DMS53 (cell line): ENCODE data around the gene UNC13C.
"Not testable (repeated sequence)": the region's sequence is repeated elsewhere in the genome, so short reads cannot be mapped to it uniquely, and the experiment has no call there.

Experiments
- DNase-seq: peaks from one replicate; lab custom pipeline; 2025; lab: John Stamatoyannopoulos, UW

The UNC13C gene

DNA sequence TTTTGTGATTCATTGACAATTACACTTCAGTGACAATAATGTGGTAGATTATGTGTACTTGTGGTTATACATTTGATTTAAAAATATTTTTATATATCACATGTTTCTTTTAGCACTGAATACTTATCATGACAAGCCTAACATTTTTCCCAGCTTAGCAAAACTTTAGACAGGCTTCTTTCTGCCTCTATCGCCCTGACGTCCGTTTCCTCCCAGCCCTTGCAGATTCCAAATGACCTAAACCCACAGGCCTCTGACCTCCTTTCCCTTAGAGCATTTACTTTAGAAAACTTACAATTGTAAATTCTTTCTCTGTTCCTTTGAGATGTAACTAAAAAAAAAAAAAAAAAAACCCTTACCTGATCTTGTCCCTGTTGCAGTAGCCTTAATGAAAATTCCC, 326.1 kb downstream of the UNC13C start:
- DNase-seq = no peak

DNA sequence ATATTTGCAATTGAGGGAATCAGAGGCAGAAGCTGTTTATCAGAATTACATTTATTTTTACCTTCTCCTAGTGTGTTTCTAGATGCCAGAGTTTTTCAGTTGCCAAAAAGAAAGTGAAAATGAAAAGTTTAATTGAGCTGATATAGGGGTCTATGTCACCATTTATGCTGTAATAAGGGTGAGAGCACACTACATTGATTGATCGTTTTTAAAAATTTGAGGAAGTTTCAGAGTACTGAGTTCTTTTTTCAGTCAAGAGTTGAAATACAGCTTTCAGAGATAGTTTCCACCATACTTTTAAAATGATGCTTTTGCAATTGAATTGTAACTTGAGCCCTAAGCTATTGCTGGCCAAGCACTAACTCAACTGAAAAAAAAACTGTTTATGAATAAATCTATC, 326.9 kb downstream of the UNC13C start:
- DNase-seq = no peak

DNA sequence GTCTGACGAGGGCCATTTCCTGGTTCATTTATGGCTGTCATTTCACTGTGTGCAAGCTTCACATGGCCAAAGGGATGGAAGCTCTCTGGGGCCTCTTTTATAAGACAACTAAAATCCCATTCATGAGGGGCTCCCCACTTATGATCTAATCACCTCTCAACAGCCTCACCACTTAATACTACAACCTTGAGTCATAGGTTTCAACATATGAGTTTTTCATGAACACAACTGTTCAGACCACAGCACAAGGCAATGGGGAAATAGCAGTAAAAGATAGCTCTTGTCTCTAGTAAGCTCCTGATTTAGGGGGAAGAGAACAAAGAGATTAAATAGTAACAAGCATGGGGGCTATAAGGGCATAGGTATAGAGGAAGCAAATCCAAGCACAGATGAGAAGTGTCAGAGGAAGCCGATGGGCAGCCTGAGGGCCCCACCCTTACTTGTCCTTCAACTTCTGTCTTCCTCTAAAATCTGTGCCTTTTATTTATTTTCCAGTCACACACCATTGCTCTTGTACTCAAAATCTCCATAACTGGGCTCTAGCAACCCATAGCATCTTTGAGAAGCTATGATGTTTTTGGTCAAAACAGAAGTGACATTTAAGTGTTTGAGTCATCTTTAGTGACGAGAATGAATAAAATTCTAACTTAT, 329.1 kb downstream of the UNC13C start:
- DNase-seq = no peak

DNA sequence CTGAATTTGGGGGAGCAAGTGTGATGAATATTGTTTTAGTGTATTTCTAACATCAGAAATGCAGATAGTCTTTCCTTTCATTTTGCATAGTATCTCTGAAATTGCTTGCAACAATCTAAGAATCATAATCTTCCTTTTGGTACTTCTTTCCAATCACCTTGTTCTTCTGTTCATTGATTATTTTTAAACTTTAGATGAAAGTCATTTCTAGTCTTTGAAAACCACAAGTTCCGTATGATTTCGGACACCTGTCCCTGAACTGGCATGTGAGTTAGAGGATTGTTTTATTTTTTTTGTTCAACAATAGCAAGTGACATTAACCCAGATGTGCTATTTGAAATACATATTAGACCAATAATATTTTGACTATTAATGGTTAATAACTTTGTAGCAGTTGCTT, 329.7 kb downstream of the UNC13C start:
- DNase-seq = no peak

DNA sequence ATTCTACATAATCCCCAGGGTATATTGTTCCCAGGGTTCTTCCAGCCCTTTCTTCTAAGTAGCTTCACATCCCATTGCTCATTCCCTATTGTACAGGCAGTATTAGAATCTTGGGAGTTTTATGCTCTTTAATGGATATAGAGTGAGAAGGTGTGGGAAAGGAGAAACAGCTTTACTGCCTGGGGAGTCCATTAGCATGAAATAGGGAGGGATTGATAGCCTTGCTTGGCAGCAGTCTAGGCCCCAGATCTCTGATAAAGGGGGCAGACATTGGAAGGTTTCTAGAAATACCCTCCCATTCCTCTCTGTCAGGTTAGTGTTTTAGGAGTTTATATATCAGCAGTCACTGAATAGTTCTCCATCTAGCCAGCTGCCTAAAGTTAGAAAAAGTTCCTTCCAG, 334.3 kb downstream of the UNC13C start:
- no peak for DNase-seq

DNA sequence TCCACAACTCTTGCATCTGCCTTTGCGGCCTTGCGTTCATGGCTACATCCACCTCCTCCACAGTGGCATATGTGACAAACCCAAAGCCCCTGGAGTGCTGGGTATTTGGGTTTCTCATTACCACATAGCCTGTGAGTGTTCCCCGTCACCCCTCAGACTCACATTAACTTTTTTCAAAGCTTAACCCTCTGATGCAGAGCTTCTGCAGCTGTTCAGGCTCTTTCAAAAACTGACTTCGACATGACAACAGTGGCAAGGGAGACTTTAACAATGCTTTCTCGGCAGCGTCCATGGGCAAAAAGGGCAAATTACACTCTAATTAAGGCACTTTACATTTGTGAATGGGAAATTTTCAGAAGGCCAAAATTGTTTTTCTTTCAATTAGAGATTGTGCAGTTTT, 343.2 kb downstream of the UNC13C start:
- no peak for DNase-seq

DNA sequence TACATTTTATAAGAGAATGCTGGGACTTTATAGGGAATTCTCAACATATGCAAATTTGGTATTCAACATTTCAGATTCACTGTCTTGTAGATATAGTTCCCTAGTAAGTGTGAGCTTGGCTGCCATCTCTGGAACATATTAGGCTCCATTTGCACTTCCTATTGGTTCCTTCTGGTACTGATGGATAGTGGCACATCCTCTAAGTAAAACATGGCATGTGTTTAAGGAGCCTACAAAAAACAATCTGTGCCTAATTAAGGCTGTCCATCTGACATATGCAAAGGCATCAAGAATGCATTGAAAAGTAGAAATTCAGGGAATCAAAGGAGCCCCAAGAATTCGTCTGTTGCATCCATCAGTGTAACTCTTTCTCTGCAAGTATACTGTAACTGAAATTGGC, 344.1 kb downstream of the UNC13C start:
- DNase-seq = no peak

DNA sequence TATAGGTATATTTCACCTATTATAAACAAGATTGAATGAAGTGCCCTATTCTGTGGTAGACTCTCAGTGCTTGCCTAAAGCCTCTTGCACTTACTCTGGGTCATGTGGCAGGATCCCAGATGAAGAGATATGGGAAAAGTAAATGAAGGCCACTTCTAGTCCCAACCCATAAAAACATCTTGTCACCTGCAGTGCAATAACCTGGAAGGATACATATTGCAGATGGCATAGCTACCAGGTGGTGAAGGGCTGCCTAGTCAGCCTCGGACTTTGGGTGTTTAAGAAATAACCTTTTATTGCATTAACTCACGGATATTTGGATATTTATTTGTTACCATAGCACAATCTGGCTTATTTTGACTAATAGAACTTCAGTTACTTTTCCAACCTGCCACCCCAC, 367.1 kb downstream of the UNC13C start:
- peak; percentile 1 for DNase-seq

DNA sequence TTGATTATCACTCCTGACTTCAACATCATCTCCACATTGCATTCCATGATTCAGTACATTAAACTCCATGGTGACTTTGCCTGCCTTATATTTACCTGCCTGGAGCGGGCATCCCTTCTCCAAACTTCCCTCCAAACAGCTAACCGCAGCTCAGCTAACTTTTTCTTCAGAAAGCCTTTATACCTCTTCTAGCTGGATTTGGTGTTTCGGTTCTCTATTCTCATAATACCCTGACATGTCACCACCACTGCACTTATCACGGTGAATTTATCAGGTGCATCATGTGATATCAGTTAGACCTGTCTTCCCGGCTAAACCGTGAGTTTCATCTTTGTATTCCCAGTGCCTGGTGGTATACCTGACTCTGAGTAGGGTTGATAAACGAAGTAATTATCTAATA, 367.6 kb downstream of the UNC13C start:
- DNase-seq = no peak

DNA sequence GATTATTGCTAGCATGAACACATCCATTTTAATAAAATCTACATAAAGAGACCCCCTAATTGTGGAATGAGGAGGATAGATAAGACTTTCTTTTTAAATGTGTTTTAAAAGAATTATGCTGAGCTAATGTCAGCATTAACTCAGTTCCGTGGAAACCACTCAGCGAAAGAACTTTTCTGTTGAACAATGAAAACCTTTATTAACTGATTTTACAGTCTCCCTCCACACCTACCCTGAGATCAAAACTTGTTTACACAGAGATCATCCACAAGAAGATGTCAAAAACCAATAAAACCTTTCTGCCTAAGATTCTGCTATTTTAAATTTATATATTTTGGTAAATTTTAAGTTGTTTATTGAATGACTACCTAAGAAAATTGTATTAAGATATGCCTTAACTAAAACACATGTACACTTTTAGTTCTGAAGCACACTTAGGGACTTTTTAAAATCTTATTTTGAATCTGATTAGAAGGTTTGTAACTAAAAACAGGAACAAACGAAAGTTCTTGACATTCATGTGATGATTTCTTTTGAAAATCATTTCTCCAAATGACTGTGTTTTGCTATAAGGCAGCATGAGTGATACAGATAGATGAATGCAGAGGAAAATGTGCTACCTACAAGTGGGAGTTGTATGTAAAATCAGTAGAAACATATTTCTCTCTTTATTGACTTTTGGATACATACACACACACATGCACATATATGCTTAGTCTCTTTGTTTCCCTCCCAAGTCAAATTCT, 369.0 kb downstream of the UNC13C start:
- DNase-seq = peak; percentile 0

DNA sequence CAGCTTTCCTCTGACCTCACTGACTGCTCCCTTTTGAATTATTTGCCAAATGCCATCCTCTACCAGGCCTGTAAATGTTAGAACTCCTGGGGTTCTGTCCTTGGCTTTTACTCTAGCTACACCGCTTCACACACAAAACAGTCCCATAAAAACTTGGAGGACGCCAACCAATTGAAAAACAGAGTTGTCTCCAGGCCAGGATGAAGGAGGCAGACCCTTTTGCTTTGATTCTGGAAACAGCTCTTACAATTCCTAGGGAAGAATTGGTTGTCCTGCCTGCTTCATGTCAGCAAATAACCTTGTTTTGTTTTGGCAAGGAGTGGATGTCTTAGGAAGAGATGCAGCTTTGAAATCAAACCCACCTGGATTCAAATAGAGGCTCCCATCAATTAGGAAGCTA, 375.5 kb downstream of the UNC13C start:
- DNase-seq = no peak

DNA sequence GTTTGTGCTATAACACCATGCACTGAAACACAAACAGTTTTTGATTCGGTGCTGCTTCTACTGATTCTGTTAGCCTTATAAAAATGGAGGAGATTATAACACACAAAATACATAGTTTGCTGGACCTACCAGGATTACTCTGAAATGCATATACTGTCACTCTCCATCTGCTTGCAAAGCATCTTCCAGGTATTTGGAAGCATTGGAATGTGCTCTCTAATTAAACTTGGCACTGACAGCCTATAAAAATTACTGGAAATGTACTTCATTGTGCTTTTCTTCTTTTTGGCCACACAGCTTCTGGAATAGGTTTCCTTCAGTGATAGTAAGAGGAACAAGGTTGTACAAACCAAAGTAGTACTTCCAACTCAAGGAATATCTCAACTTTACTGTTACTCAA, 376.1 kb downstream of the UNC13C start:
- no peak for DNase-seq

DNA sequence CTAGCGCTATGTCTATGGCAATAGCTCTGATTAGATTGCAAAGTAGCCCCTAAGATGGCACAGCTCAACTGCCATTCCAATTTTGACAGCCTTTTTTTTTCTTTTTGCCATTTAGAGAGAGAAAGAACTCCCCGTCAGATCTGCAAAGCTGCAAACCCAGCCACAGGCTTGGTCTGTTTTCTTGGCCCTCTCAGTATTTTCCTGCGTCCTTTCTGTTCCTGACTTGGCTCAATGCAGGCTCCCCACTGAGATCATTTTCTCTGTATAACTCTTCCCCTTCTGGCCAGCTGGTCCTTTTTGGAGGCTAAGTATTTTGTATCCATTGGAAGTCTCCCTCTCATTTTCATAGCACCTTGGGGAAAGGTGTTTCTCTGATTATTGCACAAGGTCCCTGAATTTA, 386.7 kb downstream of the UNC13C start:
- DNase-seq = no peak

DNA sequence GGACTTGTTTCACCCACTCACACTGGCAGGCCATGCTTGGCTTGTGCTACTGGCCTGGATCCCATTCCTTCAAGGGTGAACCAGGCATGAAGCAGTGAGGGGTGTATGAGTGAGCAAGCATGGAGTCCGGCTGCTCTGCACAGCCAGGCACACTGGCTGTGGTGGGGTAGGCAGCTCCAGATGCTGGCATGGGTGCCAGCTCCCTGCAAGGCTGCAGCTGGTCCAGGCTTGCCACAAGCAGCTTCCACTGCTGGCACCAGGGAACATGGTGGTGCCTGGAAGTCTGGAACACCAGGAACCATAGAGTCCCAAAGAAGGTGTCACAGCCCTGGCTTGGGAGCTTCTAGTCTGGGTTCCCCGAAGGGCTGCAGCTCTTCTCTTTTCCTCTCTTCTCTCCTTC, 395.1 kb downstream of the UNC13C start:
- no peak for DNase-seq

DNA sequence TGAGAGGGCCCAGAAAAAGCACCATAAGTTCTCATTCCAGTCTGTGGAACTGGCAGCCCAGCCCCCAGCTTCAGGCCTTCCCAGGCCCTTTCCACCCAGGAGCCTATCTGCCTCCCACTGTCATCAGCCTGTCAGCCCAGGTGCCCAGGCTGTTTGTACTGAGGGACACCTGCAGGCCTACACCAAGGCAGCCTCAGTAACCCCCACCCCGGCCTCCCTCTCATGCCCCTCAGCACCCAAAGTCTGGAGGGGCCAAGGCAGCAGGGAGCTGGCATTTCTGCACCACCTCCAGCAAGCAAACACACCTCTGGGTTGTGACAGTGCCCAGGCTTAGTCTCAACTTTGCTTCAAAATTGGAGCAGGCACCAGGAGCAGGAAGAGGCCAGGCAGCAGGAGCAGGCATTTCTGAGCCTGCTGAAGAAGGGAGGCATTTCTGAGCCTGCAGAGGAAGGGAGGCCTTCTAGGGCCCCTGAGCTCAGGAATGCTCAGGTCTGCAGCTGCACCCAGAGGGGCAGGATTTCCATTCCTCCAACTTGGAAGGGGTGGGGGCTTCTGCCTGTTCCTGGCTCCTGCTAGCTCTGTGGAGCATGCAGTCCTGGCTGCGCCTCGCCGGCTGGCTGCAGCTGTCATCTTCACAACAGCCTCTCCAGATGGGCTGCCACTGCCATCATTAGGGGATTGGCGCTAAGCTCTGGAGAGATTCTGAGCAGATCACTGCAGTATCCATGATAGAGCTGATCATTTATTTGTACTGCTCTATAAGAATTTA, 396.1 kb downstream of the UNC13C start:
- no peak for DNase-seq

DNA sequence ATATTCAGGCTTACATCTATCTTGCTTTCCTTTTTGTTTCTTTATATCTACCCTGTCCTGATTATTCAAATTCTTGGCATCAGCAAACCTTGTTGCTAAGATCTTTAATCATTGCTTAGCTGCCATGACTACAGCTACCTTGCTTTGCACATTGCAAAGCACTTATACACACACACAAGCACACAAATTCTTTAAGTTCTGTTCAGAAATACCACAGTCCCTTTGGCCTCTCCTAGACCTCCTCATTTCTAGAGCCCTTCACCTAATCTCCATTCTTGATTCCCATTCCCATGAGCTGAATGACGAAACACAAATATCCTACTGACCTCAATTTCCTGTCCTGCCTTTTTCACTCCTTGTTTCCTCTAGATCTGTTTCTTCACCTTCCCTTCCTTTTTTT, 409.6 kb downstream of the UNC13C start:
- DNase-seq = no peak

DNA sequence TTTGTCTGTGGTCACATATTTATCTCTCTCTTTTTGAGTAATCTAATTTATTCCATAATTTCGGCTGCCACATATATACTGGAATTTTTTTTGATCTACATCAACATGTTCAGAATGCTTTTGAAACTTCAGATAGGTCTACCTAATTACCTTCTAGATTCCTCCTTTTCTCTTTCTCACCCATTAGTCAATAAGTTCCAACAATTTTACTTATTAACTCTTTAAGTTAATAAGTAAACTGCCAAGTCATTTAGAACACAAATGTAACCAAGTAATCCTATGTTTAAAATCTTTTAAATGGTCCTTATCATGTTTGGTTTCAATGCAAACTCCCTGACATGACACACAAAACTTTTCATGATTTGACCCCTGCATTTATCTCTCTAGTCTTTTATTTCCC, 410.5 kb downstream of the UNC13C start:
- DNase-seq = no peak

DNA sequence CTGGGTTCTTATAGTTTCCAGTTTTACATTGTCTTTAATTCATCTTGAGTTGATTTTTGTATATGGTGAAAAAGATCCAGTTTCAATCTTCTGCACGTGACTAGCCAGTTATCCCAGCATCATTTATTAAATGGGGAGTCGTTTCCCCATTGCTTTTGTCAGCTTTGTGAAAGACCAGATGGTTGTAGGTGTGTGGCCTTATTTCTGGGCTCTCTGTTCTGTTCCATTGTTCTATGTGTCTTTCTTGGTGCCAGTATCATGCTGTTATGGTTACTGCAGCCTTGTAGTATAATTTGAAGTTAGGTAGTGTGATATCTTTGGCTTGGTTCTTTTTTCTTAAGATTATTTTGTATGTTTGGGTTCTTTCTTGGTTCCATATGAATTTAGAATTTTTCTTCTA, 432.2 kb downstream of the UNC13C start:
- no peak for DNase-seq

DNA sequence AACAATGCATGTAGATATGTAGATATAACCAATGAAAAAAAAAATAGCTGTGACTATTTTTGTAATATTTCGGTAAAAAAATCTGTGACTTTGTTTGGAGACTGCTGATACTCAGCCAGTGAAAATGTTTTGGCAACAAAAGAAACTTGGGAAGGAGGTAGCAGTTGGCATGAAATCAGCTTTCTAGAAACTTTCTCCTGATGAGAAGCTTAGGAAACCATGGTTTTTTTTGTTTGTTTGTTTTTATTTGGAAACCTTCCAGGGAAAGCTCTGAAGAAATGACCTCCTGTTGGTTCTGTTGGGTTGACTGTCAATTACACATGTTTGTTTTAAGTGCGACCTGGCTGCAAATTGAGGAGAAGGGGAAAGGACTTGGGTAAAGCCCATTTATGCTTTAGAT, 445.9 kb downstream of the UNC13C start:
- DNase-seq = peak; percentile 2

DNA sequence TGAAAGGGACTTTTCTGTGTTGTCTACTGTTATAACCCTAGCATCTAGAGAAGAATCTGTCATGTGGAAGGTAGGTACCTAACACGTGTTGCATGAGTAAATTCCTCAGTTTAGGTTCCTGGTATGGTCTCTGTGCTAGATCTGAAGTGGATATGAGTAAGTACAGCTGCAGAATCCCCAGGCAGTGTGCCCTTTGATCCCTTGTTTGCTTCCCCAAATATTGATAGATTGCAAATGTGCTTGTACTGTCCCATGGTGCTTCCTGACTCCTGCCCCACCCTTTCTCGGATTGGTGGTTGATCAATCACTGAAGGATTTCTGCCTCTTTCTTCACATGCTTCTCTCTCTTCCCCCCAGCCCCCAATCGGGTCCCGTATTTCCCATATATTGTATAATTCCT, 450.4 kb downstream of the UNC13C start:
- DNase-seq = peak; percentile 45

DNA sequence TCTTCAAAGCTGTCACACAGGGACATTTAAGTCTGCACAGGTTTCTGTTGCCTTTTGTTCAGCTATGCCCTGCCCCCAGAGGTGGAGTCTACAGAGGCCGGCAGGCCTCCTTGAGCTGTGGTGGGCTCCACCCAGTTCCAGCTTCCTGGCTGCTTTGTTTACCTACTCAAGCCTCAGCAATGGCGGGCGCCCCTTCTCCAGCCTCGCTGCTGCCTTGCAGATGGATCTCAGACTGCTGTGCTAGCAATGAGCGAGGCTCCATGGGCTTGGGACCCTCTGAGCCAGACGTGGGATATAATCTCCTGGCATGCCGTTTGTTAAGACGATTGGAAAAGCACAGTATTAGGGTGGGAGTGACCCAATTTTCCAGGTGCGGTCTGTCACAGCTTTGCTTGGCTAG, 472.0 kb downstream of the UNC13C start:
- DNase-seq = not testable (repeated sequence)

DNA sequence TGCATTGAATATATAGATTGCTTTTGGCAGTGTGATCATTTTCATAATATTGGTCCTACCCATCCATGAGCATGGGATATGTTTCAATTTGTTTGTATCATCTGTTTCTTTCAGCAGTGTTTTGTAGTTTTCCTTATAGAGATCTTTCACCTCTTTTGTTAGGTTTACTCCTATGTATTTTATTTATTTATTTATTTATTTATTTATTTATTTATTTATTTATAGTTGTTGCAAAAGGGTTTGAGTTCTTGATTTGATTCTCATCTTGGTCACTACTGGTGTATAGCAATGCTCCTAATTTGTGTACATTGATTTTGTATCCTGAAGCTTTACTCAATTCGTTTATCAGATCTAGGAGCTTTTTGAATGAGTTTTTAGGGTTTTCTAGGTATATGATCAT, 478.2 kb downstream of the UNC13C start:
- DNase-seq = no peak

DNA sequence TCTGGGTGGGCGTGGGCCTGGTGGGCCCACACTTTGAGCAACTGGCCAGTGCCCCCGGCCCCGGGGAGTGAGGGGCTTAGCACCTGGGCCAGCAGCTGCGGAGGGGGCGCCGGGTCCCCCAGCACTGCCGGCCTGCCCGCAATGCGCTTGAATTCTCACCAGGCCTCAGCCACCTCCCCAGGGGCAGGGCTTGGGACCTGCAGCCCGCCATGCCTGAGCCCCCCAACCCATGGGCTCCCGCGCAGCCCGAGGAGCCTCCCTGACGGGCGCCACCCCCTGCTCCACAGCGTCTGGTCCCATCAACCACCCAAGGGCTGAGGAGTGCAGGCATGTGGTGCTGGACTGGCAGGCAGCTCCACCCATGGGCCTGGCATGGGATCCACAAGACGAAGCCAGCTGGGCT, 484.3 kb downstream of the UNC13C start:
- no peak for DNase-seq
